Body of pancreas (tissue), 4 donors: ENCODE results near the gene CEP95. TPM values are rescaled to one million over a fixed set of nuclear protein-coding genes. Genes with fewer than 3 reads are reported as not detected.

Experiments used
- ATAC-seq: fragments of 150-250 bp; one replicate; pipeline ENCODE4 v1.9.1; 2016
- DNase-seq, 4 donors: peaks; one replicate each; pipeline ENCODE4 v3.0.0-alpha.2; 2019
- H3K27ac ChIP-seq, 4 donors: fragments of 200-600 bp; sonication (generic); 1 replicate in 3 of 4; 2 replicates in 1 of 4; pipeline versions ENCODE4 v1.5.1 to v1.6.1; 2016 to 2019; ENCODE audit warnings: mild to moderate bottlenecking in 1 of 4, mixed read lengths in 1 of 4, moderate library complexity in 1 of 4
- H3K27me3 ChIP-seq, 2 donors: fragments of 200-600 bp; sonication (generic); one replicate each; pipeline ENCODE4 v1.6.0; 2016; ENCODE audit warnings: mild to moderate bottlenecking in 1 of 2
- H3K36me3 ChIP-seq, 2 donors: fragments of 200-600 bp; sonication (generic); replicated peaks in 1 of 2; 2 replicates each; pipeline ENCODE4 v1.5.1; 2016; ENCODE audit warnings: low read depth in 2 of 2; ENCODE audit not compliant: insufficient read depth in 1 of 2
- H3K4me1 ChIP-seq: fragments of 200-600 bp; sonication (generic); one replicate; pipeline ENCODE4 v1.6.0; 2016
- H3K4me3 ChIP-seq, 2 donors: fragments of 200-600 bp; sonication (generic); 1 replicate in 1 of 2; 2 replicates in 1 of 2; pipeline ENCODE4 v1.5.1; 2016 to 2019
- H3K9me3 ChIP-seq, 3 donors: fragments of 200-600 bp; sonication (generic); 1 replicate in 2 of 3; 2 replicates in 1 of 3; pipeline ENCODE4 v1.5.1; 2016
- POLR2A ChIP-seq, 3 donors: fragments of 450-650 bp; IDR thresholded peaks; one replicate each; pipeline ENCODE4 v1.6.1; 2016; ENCODE audit warnings: antibody characterized with exemption in 3 of 3, mild to moderate bottlenecking in 2 of 3
- WGBS, 2 donors: methylation state at CpG; one replicate each; pipeline ENCODE4 v1.1.5; 2017; 5-methylcytosine and 5-hydroxymethylcytosine counted together
- intact Hi-C: fragments of 100-400 bp; cut with DNase I; formaldehyde crosslinking; loops from one replicate; pipeline ENCODE4 v1.15.1; 2023
- microRNA-seq, 2 donors: library from miRNA; unstranded; fragments of <30 nt; microRNA quantifications; one replicate each; pipeline ENCODE4, GENCODE V29; 2016; ENCODE audit warnings: borderline number of aligned reads in 2 of 2, borderline replicate concordance in 2 of 2
- small RNA-seq: library from RNA; depleted of rRNA; stranded (forward); fragments of <200 nt; gene quantifications from one replicate; pipeline ENCODE3, GENCODE V24; 2016
- total RNA-seq, 2 donors: library from RNA; depleted of rRNA; stranded (reverse); fragments of >200 nt; gene quantifications; one replicate each; pipeline ENCODE4 v1.1.0, GENCODE V29; 2016
- TF ChIP-seq, protein P1 (sequence below), 7 experiments: fragments of 450-650 bp in 4 of 7; fragments of 200-600 bp in 3 of 7; sonication (generic) in 3 of 7; IDR thresholded peaks; one replicate each; pipeline ENCODE4 v1.5.1; 2016 to 2019; ENCODE audit warnings: antibody characterized with exemption in 7 of 7

Gene CEP95
- total RNA-seq, 2 donors from 2014 or later, result 18.5 to 39.7 TPM

DNA sequence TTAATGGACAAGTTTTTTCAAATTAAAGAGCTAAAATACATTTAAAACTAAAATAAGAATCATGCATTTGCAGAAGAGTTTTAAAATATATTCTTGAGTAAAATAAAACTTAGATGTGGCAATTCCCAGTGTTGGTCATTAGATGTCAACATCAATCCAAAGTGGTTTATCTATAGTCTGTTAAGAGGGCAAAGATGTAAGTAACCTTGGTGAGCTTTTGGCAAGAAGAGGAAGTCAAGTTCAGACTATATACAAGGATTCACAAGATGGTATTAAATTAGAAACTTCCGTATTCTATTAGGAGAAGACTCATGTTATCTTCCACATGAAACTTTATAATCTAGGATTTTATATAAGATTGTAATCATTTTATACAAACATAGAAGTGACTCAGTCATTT is 73.1 kb downstream of the CEP95 start:
- no peak for DNase-seq
- Histone ChIP-seq H3K4me3 (no peak overlapping the region), H3K27me3 (no peaks in the 10 kb centered on the region), H3K36me3 (peaks cover 0 to 25% of the 10 kb centered on the region in 2 donors), H3K4me1 (no peaks in the 10 kb centered on the region), H3K27ac (no peak overlapping the region), H3K9me3 (no peaks in the 10 kb centered on the region)
- intact Hi-C loops, result no loop called here
- TF ChIP-seq POLR2A (IDR thresholded peaks at IDR 0.05), result no peak
- TF ChIP-seq, protein P1, sequence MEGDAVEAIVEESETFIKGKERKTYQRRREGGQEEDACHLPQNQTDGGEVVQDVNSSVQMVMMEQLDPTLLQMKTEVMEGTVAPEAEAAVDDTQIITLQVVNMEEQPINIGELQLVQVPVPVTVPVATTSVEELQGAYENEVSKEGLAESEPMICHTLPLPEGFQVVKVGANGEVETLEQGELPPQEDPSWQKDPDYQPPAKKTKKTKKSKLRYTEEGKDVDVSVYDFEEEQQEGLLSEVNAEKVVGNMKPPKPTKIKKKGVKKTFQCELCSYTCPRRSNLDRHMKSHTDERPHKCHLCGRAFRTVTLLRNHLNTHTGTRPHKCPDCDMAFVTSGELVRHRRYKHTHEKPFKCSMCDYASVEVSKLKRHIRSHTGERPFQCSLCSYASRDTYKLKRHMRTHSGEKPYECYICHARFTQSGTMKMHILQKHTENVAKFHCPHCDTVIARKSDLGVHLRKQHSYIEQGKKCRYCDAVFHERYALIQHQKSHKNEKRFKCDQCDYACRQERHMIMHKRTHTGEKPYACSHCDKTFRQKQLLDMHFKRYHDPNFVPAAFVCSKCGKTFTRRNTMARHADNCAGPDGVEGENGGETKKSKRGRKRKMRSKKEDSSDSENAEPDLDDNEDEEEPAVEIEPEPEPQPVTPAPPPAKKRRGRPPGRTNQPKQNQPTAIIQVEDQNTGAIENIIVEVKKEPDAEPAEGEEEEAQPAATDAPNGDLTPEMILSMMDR (IDR thresholded peaks at IDR 0.05), result no peak
- no peak for ATAC-seq
- WGBS, 2 donors, result 84 to 89% methylated on average over 1 of the region's 1 CpG

DNA sequence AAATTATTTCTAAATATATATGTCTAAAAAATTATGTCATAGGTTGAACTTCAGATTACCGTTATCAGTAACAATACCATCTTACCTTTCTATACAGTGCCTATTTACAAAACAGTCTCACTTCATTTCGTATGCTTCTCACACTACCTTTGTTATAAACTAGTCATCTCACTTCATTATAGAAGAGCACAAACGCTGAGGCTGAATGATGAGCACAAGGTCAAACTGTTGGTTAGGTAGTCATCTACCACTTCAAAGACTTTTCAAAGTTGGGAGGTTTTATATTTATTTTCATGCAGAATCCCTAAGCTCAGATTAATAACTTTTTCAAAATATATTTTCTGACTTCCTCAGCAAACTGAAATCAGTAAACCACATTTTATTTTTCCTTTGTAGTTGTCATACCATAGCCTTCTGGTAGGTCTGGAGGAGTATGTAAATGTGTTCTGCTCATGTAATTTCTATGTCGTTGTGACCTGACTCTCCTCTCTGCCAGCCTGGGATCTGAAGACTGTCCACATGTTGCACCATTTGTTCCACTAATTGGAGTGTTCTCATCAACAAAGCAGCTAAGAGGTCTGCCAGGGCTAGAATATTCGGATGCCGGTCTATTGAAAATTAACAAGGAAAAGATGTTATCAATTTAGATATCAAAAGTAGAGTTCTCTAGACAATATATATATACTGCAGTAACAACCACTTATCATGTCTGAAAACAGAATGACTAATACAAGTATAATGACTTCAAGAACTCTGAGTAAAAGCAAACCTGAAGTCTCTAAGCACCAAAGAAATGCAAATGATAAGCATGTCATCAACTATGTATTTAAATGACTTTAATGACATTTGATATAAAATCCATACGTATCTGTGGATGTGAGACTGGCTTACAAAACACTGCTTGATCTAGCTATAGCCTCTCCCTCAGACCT is 73.9 kb downstream of the CEP95 start:
- intact Hi-C loops, result no loop called here
- ATAC-seq, result no peak
- TF ChIP-seq POLR2A (IDR thresholded peaks at IDR 0.05), result no peak
- TF ChIP-seq, protein P1 (IDR thresholded peaks at IDR 0.05), result no peak
- 75 to 82% methylated on average over 7 of the region's 7 CpGs for WGBS, 2 donors
- Histone ChIP-seq H3K9me3 (no peaks in the 10 kb centered on the region), H3K36me3 (peaks cover 0 to 25% of the 10 kb centered on the region in 2 donors), H3K27me3 (no peaks in the 10 kb centered on the region), H3K4me1 (no peaks in the 10 kb centered on the region), H3K27ac (no peak overlapping the region), H3K4me3 (no peak overlapping the region)
- no peak for DNase-seq

DNA sequence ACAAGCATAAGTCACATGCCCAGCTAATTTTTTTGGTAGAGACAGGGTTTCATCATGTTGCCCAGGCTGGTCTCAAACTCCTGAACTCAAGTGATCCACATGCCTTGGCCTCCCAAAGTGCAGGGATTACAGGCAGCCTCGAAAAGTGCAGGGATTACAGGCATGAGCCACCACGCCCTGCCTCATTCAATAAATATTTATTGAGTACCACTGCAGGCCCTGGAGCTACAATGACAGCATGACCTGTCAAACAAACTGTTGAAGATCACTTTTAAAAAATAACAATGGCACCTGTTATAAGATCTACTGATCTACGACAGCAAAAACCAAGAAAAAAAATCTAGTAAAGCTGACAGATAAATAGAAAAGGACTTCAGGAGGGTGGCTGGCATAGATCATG is 76.3 kb downstream of the CEP95 start:
- no peak for DNase-seq
- no peaks in the 10 kb centered on the region for H3K9me3 ChIP-seq
- H3K36me3 ChIP-seq, result peaks cover 0 to 22% of the 10 kb centered on the region in 2 donors
- ATAC-seq, result no peak
- H3K27ac ChIP-seq, result no peak overlapping the region
- intact Hi-C loops, result no loop called here
- no peaks in the 10 kb centered on the region for H3K27me3 ChIP-seq
- H3K4me1 ChIP-seq, result no peaks in the 10 kb centered on the region
- no peak for TF ChIP-seq POLR2A (IDR thresholded peaks at IDR 0.05)
- TF ChIP-seq, protein P1 (IDR thresholded peaks at IDR 0.05), result no peak
- H3K4me3 ChIP-seq, result no peak overlapping the region
- WGBS, 2 donors, result 89 to 97% methylated on average over 3 of the region's 3 CpGs

DNA sequence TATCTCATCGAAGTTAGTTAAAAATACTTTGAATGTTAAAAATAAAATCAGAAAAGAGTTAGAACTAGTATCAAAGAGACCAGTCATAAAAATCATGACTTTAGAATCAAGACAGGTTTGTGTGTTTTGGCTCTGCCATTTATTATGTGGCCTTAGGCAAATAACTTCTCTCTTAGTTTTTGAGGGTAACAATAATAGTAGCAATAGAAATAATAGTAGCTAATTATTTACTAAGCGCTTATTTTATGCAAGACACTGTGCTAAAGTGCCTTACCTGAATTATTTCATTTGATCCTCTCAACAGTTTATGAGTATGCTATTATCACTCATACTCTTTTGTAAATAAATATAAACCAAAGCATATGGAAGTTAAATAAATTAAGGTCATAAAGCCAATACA is 78.4 kb downstream of the CEP95 start:
- Histone ChIP-seq H3K27ac (no peak overlapping the region), H3K36me3 (peaks cover 0 to 17% of the 10 kb centered on the region in 2 donors), H3K9me3 (no peaks in the 10 kb centered on the region), H3K27me3 (no peaks in the 10 kb centered on the region), H3K4me3 (no peak overlapping the region), H3K4me1 (no peaks in the 10 kb centered on the region)
- intact Hi-C loops, result no loop called here
- ATAC-seq (no peak), DNase-seq (no peak)
- no peak for TF ChIP-seq POLR2A (IDR thresholded peaks at IDR 0.05)
- TF ChIP-seq, protein P1 (IDR thresholded peaks at IDR 0.05), result no peak
- 57 to 62% methylated on average over 2 of the region's 2 CpGs for WGBS, 2 donors

Small RNAs within 50 kb of the gene (microRNA-seq; reads per million reads assigned to microRNA genes)
- gene MIR3064 (2.2 to 5.6 reads per million in 2 donors), gene MIR5047 (0 to 0.47 reads per million in 2 donors)

Small RNAs within 50 kb of the gene (small RNA-seq; reads per million reads assigned to genes)
- gene AC009994.1 (not detected), gene ATP5MFP4 (not detected)

Other genes starting within 250 kb of the CEP95 start
- gene TEX2, start 243.7 kb upstream of the CEP95 start, total RNA-seq, result 10 to 100 TPM; 36.1 to 82.1 TPM
- gene PECAM1, start 116.1 kb upstream of the CEP95 start, total RNA-seq, result 10 to 100 TPM; 12.5 to 45.4 TPM
- gene MILR1, start 57.9 kb upstream of the CEP95 start, total RNA-seq, result 1 to 10 TPM in 1 of 2 donors, not detected in 1; 4.9 TPM
- 10 to 100 TPM in 1 of 2 donors, 1 to 10 TPM in 1; 6.5 to 18.1 TPM for gene POLG2, start 9.9 kb upstream of the CEP95 start, total RNA-seq
- gene DDX5, start 688 bp upstream of the CEP95 start, total RNA-seq, result 100 to 1,000 TPM; 487 to 513 TPM
- gene SMURF2, start 155.3 kb downstream of the CEP95 start, total RNA-seq, result 10 to 100 TPM; 10.6 to 15.5 TPM